Measurements from ENCODE around the gene LSS.
"Not testable (repeated sequence)": the region's sequence is repeated elsewhere in the genome, so short reads cannot be mapped to it uniquely, and the experiment has no call there.

LSS gene

DNA sequence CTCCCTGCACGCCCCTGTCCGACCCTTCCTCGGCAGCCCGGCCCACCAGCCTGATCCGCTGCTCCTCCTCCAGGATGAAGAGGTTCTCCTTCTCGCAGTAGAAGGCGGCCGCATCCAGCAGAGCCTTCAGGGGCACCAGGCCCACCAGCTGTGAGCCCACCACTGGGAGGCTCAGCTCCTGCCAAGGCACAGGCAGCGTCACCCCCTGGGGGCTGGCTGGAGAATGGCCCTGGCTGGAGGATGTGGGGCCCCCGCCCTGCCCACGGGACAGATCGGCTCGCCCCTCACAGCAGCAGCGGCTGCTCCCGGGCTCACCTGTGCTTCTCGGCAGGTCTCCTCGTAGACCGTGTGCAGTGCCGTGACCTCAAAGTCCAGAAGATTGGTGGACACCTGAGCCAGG, 78.5 kb downstream of the LSS start:
- Histone ChIP-seq H3K9me3 (ENCODE audit: low read depth, low read length) (no peaks in the 10 kb centered on the region), H3K9ac (ENCODE audit: insufficient read length) (no peak overlapping the region), H3K27ac (no peak overlapping the region), H3K4me3 (no peak overlapping the region), H3K36me3 (ENCODE audit: insufficient read depth, low read length) (no peaks in the 10 kb centered on the region)
- DNase-seq (ENCODE audit: low read depth, low spot score), result no peak
- TF ChIP-seq EZH2 (IDR thresholded peaks at IDR 0.05) (no peak), POLR2AphosphoS5 (IDR thresholded peaks at IDR 0.05; ENCODE audit: borderline replicate concordance, low read depth, low read length) (no peak), FOXP2 (optimal IDR thresholded peaks at IDR 0.05; ENCODE audit: control extremely low read depth, extremely low read length, insufficient read depth) (no peak)

- H3K9ac ChIP-seq (ENCODE audit: insufficient read length), result no peak overlapping the region
- DNase-seq (ENCODE audit: low read depth, low spot score), result no peak
- TF ChIP-seq POLR2AphosphoS5 (IDR thresholded peaks at IDR 0.05; ENCODE audit: borderline replicate concordance, low read depth, low read length) (no peak), EZH2 (IDR thresholded peaks at IDR 0.05) (no peak), FOXP2 (optimal IDR thresholded peaks at IDR 0.05; ENCODE audit: control extremely low read depth, extremely low read length, insufficient read depth) (no peak)
- H3K36me3 ChIP-seq (ENCODE audit: insufficient read depth, low read length), result no peaks in the 10 kb centered on the region
- H3K9me3 ChIP-seq (ENCODE audit: low read depth, low read length), result no peaks in the 10 kb centered on the region
- no peak overlapping the region for H3K4me3 ChIP-seq
- H3K27ac ChIP-seq, result 0 out of 2 replicates have a peak overlapping the region, but pooled peaks have one; percentile 44
Measured at GRCh38 chr21:46149205-46149901, 79.2 kb downstream of the LSS start.

- TF ChIP-seq POLR2AphosphoS5 (IDR thresholded peaks at IDR 0.05; ENCODE audit: borderline replicate concordance, low read depth, low read length), result no peak
- TF ChIP-seq FOXP2 (optimal IDR thresholded peaks at IDR 0.05; ENCODE audit: control extremely low read depth, extremely low read length, insufficient read depth), result no peak
- no peak for TF ChIP-seq EZH2 (IDR thresholded peaks at IDR 0.05)
- H3K36me3 ChIP-seq (ENCODE audit: insufficient read depth, low read length), result no peaks in the 10 kb centered on the region
- H3K4me3 ChIP-seq, result no peak overlapping the region
- H3K9ac ChIP-seq (ENCODE audit: insufficient read length), result no peak overlapping the region
- no peaks in the 10 kb centered on the region for H3K9me3 ChIP-seq (ENCODE audit: low read depth, low read length)
- H3K27ac ChIP-seq, result 0 out of 2 replicates have a peak overlapping the region, but pooled peaks have one; percentile 12
- DNase-seq (ENCODE audit: low read depth, low spot score), result no peak
Measured at GRCh38 chr21:46148106-46148505, 80.5 kb downstream of the LSS start.

- not testable (repeated sequence) for H3K9ac ChIP-seq (ENCODE audit: insufficient read length); H3K36me3 ChIP-seq (ENCODE audit: insufficient read depth, low read length); DNase-seq (ENCODE audit: low read depth, low spot score); H3K9me3 ChIP-seq (ENCODE audit: low read depth, low read length); H3K27ac ChIP-seq; H3K4me3 ChIP-seq
Measured at GRCh38 chr21:46147429-46147828, 81.1 kb downstream of the LSS start.

GRCh38 chr21:46146856-46147255, 81.7 kb downstream of the LSS start:
- no peak overlapping the region for H3K9ac ChIP-seq (ENCODE audit: insufficient read length)
- no peaks in the 10 kb centered on the region for H3K36me3 ChIP-seq (ENCODE audit: insufficient read depth, low read length)
- no peak overlapping the region for H3K4me3 ChIP-seq
- no peaks in the 10 kb centered on the region for H3K9me3 ChIP-seq (ENCODE audit: low read depth, low read length)
- H3K27ac ChIP-seq, result no peak overlapping the region
- DNase-seq (ENCODE audit: low read depth, low spot score), result no peak
- no peak for TF ChIP-seq POLR2AphosphoS5 (IDR thresholded peaks at IDR 0.05; ENCODE audit: borderline replicate concordance, low read depth, low read length)
- TF ChIP-seq FOXP2 (optimal IDR thresholded peaks at IDR 0.05; ENCODE audit: control extremely low read depth, extremely low read length, insufficient read depth), result no peak
- TF ChIP-seq EZH2 (IDR thresholded peaks at IDR 0.05), result no peak

- no peak overlapping the region for H3K4me3 ChIP-seq
Measured at GRCh38 chr21:46145840-46146691, 82.5 kb downstream of the LSS start.

DNA sequence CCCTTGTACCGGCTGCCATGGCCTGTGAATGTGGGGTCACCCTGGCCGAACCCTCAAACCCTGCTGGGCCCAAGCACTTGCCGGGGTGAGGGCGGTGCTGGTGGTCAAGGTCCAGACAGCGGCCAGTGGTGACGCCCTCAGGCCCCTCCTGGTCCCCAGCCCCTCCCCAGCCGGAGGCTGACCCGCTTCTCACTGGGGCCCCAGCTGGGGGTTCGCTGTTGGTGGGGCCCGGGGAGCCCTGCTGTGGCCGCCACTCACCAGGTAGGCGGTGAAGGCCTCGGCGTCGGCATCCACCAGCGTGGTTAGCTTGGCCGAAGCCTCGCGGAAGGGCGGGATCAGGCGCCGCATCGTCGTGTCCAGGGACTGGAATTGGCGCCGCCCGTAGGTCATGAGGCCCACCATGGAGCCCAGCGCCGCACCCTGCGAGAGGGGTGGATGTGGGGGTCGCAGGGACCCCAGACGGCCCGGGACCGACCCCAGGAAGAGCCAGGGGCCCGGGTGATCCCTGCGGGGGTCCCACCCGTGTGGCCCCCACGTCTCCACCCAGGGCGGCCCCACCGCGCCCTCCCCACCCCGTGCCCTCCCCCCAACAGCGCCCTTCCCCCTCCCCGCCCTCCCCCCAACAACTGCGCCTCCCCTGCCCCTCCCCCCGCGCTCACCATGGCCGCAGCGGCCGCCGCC, 83.3 kb downstream of the LSS start:
- no peak overlapping the region for H3K27ac ChIP-seq
- no peaks in the 10 kb centered on the region for H3K9me3 ChIP-seq (ENCODE audit: low read depth, low read length)
- H3K9ac ChIP-seq (ENCODE audit: insufficient read length), result no peak overlapping the region
- TF ChIP-seq FOXP2 (optimal IDR thresholded peaks at IDR 0.05; ENCODE audit: control extremely low read depth, extremely low read length, insufficient read depth), result no peak
- no peak for TF ChIP-seq EZH2 (IDR thresholded peaks at IDR 0.05)
- TF ChIP-seq POLR2AphosphoS5 (IDR thresholded peaks at IDR 0.05; ENCODE audit: borderline replicate concordance, low read depth, low read length), result no peak
- no peak overlapping the region for H3K4me3 ChIP-seq
- DNase-seq (ENCODE audit: low read depth, low spot score), result no peak
- H3K36me3 ChIP-seq (ENCODE audit: insufficient read depth, low read length), result no peaks in the 10 kb centered on the region

More at GRCh38 chr21:46145840-46146691, 82.5 kb downstream of the LSS start:
- Histone ChIP-seq H3K27ac (no peak overlapping the region), H3K9ac (ENCODE audit: insufficient read length) (no peak overlapping the region), H3K9me3 (ENCODE audit: low read depth, low read length) (no peaks in the 10 kb centered on the region), H3K36me3 (ENCODE audit: insufficient read depth, low read length) (no peaks in the 10 kb centered on the region)
- TF ChIP-seq EZH2 (IDR thresholded peaks at IDR 0.05) (no peak), FOXP2 (optimal IDR thresholded peaks at IDR 0.05; ENCODE audit: control extremely low read depth, extremely low read length, insufficient read depth) (no peak), POLR2AphosphoS5 (IDR thresholded peaks at IDR 0.05; ENCODE audit: borderline replicate concordance, low read depth, low read length) (no peak)
- DNase-seq (ENCODE audit: low read depth, low spot score), result no peak

DNA sequence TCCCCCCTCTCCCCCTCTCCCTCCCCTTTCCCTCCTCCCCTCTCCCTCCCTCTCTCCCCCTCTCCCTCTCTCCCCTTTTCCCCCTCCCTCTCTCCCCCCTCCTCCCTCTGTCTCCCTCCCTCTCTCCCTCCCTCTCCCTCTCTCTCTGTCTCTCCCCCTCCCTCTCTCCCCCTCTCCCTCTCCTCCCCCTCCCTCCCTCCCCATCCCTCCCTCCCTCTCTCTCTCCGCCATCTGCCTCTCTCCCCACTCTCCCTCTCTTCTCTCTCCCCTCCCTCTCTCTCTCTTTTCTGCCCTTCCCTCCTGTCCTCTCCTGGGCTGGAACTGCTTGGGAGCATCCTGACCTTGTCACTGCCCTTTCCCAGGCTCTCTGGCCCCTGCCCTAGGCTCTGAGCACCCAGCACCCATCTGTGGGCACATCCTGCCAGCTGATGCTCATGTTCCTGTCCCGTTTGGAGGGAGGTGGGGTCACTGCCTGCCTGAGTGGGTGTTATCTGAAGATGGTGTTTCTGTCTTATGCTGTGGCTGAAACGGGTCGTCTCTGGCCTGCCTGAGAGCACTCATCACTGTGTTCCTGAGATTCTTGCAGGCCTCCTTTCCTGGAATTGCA, 84.0 kb downstream of the LSS start:
- no peak for TF ChIP-seq EZH2 (IDR thresholded peaks at IDR 0.05)
- no peak for TF ChIP-seq FOXP2 (optimal IDR thresholded peaks at IDR 0.05; ENCODE audit: control extremely low read depth, extremely low read length, insufficient read depth)
- TF ChIP-seq POLR2AphosphoS5 (IDR thresholded peaks at IDR 0.05; ENCODE audit: borderline replicate concordance, low read depth, low read length), result no peak
- DNase-seq (ENCODE audit: low read depth, low spot score), result no peak
- H3K36me3 ChIP-seq (ENCODE audit: insufficient read depth, low read length), result no peaks in the 10 kb centered on the region
- no peak overlapping the region for H3K4me3 ChIP-seq
- no peaks in the 10 kb centered on the region for H3K9me3 ChIP-seq (ENCODE audit: low read depth, low read length)
- H3K27ac ChIP-seq, result no peak overlapping the region
- H3K9ac ChIP-seq (ENCODE audit: insufficient read length), result no peak overlapping the region
